ENCODE data around the gene CHAT. TPM values are rescaled to one million over a fixed set of nuclear protein-coding genes. Genes with fewer than 3 reads are reported as not detected.

CHAT gene
- total and polyA plus RNA-seq, 2 of the 13 experiments (the other 11 are each of a cell fraction or from before 2014, with no cell fraction given): not detected

DNA sequence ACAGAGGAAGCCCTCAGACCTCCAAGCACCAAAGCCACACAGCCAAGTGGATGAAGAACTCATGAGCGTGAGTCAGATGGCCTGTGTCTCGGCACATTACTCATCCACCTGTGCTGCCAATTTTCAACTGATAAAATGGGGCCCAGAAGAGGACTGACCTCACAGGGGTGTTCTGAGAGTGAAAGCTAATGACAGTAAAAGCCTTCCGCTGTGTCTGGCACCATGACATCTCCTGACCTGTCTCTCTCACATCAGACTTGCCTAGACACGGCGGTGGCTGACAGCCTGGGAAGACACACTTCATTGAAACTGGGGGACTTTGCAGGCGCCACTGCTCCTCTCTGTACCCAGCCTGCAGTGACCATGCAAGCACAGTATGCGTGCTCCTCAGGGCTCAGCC, 12.0 kb upstream of the CHAT start:
- H3K4me2 ChIP-seq (ENCODE audit: low read depth, low read length): no peak overlapping the region
- CTCF ChIA-PET (ENCODE audit: low intra/inter-chr PET ratio, low total read pairs): no interaction called here
- no peak overlapping the region for H3K27ac ChIP-seq (ENCODE audit: extremely low read length, insufficient read depth, low read length)
- DNase-seq (ENCODE audit: low spot score) (no peak), ATAC-seq (no peak), FAIRE-seq (no peak)
- H4K20me1 ChIP-seq (ENCODE audit: insufficient read depth, low read length): no peaks in the 10 kb centered on the region; the same call in 1 of the 2 replicates
- H3K9ac ChIP-seq (ENCODE audit: insufficient read depth, low read depth, low read length): no peak overlapping the region
- POLR2A ChIA-PET: no interaction called here
- intact Hi-C loops (cut with micrococcal nuclease; ENCODE audit: unreplicated experiment) (no loop called here), in situ Hi-C loops (cut with HindIII; ENCODE audit: extremely low pct_ligation_motif_present, low pct_unique_long_range_greater_than_20kb) (no loop called here)
- H2AFZ ChIP-seq (ENCODE audit: low read length): no peak overlapping the region
- TF ChIP-seq ATM (IDR thresholded peaks at IDR 0.05; ENCODE audit: borderline replicate concordance): no peak
- no peak for TF ChIP-seq ZNF382 (CRISPR knock-in tag; IDR thresholded peaks at IDR 0.05; ENCODE audit: borderline replicate concordance)
- no peak for TF ChIP-seq ZNF101 (CRISPR knock-in tag; IDR thresholded peaks at IDR 0.05; ENCODE audit: borderline replicate concordance, low read depth)
- TF ChIP-seq ZNF124 (CRISPR knock-in tag; IDR thresholded peaks at IDR 0.05): no peak
- TF ChIP-seq MXD1 (CRISPR knock-in tag; IDR thresholded peaks at IDR 0.05): no peak
- TF ChIP-seq MED8 (CRISPR knock-in tag; IDR thresholded peaks at IDR 0.05; ENCODE audit: insufficient replicate concordance): no peak
- no peak for TF ChIP-seq MIER3 (CRISPR knock-in tag; IDR thresholded peaks at IDR 0.05; ENCODE audit: borderline replicate concordance)
- TF ChIP-seq POLR2A (IDR thresholded peaks at IDR 0.05; ENCODE audit: insufficient read depth in 1 of 2, low read depth in 2 of 2, low read length in 2 of 2): no peak
- TF ChIP-seq FOXM1 (CRISPR knock-in tag; IDR thresholded peaks at IDR 0.05): no peak
- TF ChIP-seq, protein P1, sequence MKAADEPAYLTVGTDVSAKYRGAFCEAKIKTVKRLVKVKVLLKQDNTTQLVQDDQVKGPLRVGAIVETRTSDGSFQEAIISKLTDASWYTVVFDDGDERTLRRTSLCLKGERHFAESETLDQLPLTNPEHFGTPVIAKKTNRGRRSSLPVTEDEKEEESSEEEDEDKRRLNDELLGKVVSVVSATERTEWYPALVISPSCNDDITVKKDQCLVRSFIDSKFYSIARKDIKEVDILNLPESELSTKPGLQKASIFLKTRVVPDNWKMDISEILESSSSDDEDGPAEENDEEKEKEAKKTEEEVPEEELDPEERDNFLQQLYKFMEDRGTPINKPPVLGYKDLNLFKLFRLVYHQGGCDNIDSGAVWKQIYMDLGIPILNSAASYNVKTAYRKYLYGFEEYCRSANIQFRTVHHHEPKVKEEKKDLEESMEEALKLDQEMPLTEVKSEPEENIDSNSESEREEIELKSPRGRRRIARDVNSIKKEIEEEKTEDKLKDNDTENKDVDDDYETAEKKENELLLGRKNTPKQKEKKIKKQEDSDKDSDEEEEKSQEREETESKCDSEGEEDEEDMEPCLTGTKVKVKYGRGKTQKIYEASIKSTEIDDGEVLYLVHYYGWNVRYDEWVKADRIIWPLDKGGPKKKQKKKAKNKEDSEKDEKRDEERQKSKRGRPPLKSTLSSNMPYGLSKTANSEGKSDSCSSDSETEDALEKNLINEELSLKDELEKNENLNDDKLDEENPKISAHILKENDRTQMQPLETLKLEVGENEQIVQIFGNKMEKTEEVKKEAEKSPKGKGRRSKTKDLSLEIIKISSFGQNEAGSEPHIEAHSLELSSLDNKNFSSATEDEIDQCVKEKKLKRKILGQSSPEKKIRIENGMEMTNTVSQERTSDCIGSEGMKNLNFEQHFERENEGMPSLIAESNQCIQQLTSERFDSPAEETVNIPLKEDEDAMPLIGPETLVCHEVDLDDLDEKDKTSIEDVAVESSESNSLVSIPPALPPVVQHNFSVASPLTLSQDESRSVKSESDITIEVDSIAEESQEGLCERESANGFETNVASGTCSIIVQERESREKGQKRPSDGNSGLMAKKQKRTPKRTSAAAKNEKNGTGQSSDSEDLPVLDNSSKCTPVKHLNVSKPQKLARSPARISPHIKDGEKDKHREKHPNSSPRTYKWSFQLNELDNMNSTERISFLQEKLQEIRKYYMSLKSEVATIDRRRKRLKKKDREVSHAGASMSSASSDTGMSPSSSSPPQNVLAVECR (CRISPR knock-in tag; IDR thresholded peaks at IDR 0.05; ENCODE audit: borderline replicate concordance): no peak
- no peak for TF ChIP-seq SNAPC5 (CRISPR knock-in tag; IDR thresholded peaks at IDR 0.05; ENCODE audit: borderline replicate concordance)
- TF ChIP-seq, protein P2, sequence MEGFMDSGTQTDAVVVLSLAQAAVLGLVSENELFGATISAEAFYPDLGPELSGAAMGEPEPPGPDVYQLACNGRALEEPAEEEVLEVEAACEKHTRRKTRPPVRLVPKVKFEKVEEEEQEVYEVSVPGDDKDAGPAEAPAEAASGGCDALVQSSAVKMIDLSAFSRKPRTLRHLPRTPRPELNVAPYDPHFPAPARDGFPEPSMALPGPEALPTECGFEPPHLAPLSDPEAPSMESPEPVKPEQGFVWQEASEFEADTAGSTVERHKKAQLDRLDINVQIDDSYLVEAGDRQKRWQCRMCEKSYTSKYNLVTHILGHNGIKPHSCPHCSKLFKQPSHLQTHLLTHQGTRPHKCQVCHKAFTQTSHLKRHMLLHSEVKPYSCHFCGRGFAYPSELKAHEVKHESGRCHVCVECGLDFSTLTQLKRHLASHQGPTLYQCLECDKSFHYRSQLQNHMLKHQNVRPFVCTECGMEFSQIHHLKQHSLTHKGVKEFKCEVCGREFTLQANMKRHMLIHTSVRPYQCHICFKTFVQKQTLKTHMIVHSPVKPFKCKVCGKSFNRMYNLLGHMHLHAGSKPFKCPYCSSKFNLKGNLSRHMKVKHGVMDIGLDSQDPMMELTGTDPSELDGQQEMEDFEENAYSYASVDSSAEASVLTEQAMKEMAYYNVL (CRISPR knock-in tag; IDR thresholded peaks at IDR 0.05; ENCODE audit: borderline replicate concordance): no peak
- no peak for TF ChIP-seq ZNF660 (CRISPR knock-in tag; IDR thresholded peaks at IDR 0.05; ENCODE audit: borderline replicate concordance, low read depth)
- TF ChIP-seq ZNF652 (CRISPR knock-in tag; IDR thresholded peaks at IDR 0.05; ENCODE audit: borderline replicate concordance, low read depth): no peak
- no peak for TF ChIP-seq ZNF672 (CRISPR knock-in tag; IDR thresholded peaks at IDR 0.05)
- no peak for TF ChIP-seq ZMYM2 (CRISPR knock-in tag; IDR thresholded peaks at IDR 0.05)
- TF ChIP-seq KMT2B (CRISPR knock-in tag; IDR thresholded peaks at IDR 0.05): no peak
- WGBS (ENCODE audit: low lambda C conversion rate): 59% methylated on average over 3 of the region's 7 CpGs
- no TSS peak for BruUV-seq (replicated peaks)
- 0 out of 2 replicates have a peak, but pooled peaks cover under 1% of the 10 kb centered on the region for H3K4me1 ChIP-seq (ENCODE audit: insufficient read depth, low read length)
- no peaks in the 10 kb centered on the region for H3K9me3 ChIP-seq (ENCODE audit: low read length)
- H3K79me2 ChIP-seq (ENCODE audit: insufficient read depth, low read length): no peaks in the 10 kb centered on the region
- no peaks in the 10 kb centered on the region for H3K36me3 ChIP-seq (replicated peaks in 1 of 2; ENCODE audit: control insufficient read depth in 1 of 2, insufficient read depth in 2 of 2, low read length in 2 of 2)
- H3K27me3 ChIP-seq (ENCODE audit: control insufficient read depth in 1 of 2, insufficient read depth in 2 of 2, low read length in 2 of 2): no peaks in the 10 kb centered on the region
- H3K4me3 ChIP-seq (replicated peaks in 1 of 3; ENCODE audit: insufficient read depth in 1 of 3, low read depth in 2 of 3, low read length in 3 of 3): no peak overlapping the region

Data from HepG2 (cell line).